ENCODE results near the gene LRRC26.

DNA sequence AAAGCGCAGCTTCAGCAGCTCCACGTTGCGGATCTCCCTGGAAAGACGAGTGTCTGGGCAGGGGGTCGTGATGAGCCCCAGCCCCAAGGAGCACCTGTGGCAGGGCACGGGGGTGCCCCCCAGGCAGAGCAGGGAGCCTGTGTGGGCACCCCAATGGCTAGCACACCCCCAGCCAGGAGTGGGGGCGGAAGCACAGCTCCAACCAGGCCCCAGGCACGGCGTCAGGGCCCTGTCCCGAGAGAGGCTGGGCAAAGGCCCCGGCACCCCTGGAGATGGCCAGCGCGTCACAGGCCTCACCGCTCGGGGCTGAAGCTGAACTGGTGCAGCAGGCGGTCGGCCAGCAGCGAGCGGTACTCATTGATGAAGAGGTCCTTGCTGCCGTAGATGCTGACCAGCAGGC is 10.6 kb upstream of the LRRC26 start:
- TF ChIP-seq, protein P1, sequence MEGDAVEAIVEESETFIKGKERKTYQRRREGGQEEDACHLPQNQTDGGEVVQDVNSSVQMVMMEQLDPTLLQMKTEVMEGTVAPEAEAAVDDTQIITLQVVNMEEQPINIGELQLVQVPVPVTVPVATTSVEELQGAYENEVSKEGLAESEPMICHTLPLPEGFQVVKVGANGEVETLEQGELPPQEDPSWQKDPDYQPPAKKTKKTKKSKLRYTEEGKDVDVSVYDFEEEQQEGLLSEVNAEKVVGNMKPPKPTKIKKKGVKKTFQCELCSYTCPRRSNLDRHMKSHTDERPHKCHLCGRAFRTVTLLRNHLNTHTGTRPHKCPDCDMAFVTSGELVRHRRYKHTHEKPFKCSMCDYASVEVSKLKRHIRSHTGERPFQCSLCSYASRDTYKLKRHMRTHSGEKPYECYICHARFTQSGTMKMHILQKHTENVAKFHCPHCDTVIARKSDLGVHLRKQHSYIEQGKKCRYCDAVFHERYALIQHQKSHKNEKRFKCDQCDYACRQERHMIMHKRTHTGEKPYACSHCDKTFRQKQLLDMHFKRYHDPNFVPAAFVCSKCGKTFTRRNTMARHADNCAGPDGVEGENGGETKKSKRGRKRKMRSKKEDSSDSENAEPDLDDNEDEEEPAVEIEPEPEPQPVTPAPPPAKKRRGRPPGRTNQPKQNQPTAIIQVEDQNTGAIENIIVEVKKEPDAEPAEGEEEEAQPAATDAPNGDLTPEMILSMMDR (IDR thresholded peaks at IDR 0.05): no peak
- TF ChIP-seq POLR2A (IDR thresholded peaks at IDR 0.05): no peak

All from right lobe of liver (tissue), 4 donors.